ENCODE results near the gene CELF2.

CELF2 gene

GRCh38 chr10:11358011-11358410, 340.3 kb downstream of the CELF2 start:
- POLR2A ChIA-PET = no interaction called here
- CTCF ChIA-PET = no interaction called here
- H3K4me3 ChIP-seq (ENCODE audit: low read depth, low read length) = no peak overlapping the region
- H3K36me3 ChIP-seq (ENCODE audit: control insufficient read depth in 2 of 2, insufficient read depth in 1 of 2, low read length in 2 of 2) = no peaks in the 10 kb centered on the region
- TF ChIP-seq ZBTB17 (tag by site-specific recombination; IDR thresholded peaks at IDR 0.05) (no peak), PATZ1 (tag by site-specific recombination; IDR thresholded peaks at IDR 0.05) (no peak), ZNF114 (tag by site-specific recombination; IDR thresholded peaks at IDR 0.05) (no peak), ZNF341 (tag by site-specific recombination; IDR thresholded peaks at IDR 0.05; ENCODE audit: low read depth) (no peak), ZNF248 (tag by site-specific recombination; IDR thresholded peaks at IDR 0.05) (no peak), ZNF362 (tag by site-specific recombination; IDR thresholded peaks at IDR 0.05) (no peak)
- no peaks in the 10 kb centered on the region for H3K4me1 ChIP-seq (ENCODE audit: control insufficient read depth, insufficient read depth, low read length)
- no peaks in the 10 kb centered on the region for H3K9me3 ChIP-seq (ENCODE audit: control insufficient read depth, insufficient read depth, low read depth, low read length)
- H3K27ac ChIP-seq (ENCODE audit: extremely low read depth, low read depth, low read length) = no peak overlapping the region

GRCh38 chr10:11358923-11359575, 341.4 kb downstream of the CELF2 start:
- Histone ChIP-seq H3K27ac (ENCODE audit: extremely low read depth, low read depth, low read length) (no peak overlapping the region), H3K9me3 (ENCODE audit: control insufficient read depth, insufficient read depth, low read depth, low read length) (no peaks in the 10 kb centered on the region), H3K4me3 (ENCODE audit: low read depth, low read length) (no peak overlapping the region), H3K4me1 (ENCODE audit: control insufficient read depth, insufficient read depth, low read length) (no peaks in the 10 kb centered on the region), H3K36me3 (ENCODE audit: control insufficient read depth in 2 of 2, insufficient read depth in 1 of 2, low read length in 2 of 2) (no peaks in the 10 kb centered on the region)
- TF ChIP-seq ZBTB11 (tag by site-specific recombination; conservative IDR thresholded peaks at IDR 0.05; ENCODE audit: low read depth) (no peak), ZNF830 (tag by site-specific recombination; IDR thresholded peaks at IDR 0.05; ENCODE audit: low read depth) (no peak), SETDB1 (IDR thresholded peaks at IDR 0.05; ENCODE audit: insufficient read length, low read length) (peak; percentile 25), PRDM1 (tag by site-specific recombination; IDR thresholded peaks at IDR 0.05) (no peak), ZNF549 (tag by site-specific recombination; IDR thresholded peaks at IDR 0.05) (no peak), ZNF169 (tag by site-specific recombination; IDR thresholded peaks at IDR 0.05) (no peak), ZSCAN18 (tag by site-specific recombination; IDR thresholded peaks at IDR 0.05) (no peak), ZNF324 (tag by site-specific recombination; IDR thresholded peaks at IDR 0.05) (no peak), ZSCAN4 (tag by site-specific recombination; IDR thresholded peaks at IDR 0.05) (no peak), ZNF292 (tag by site-specific recombination; IDR thresholded peaks at IDR 0.05; ENCODE audit: borderline replicate concordance, low read depth) (no peak), TRIM28 (IDR thresholded peaks at IDR 0.05; ENCODE audit: borderline replicate concordance, low read length) (peak; percentile 90; the same call in 1 of the 2 replicates), ZNF266 (tag by site-specific recombination; IDR thresholded peaks at IDR 0.05; ENCODE audit: low read depth) (peak; percentile 68), ZNF645 (tag by site-specific recombination; IDR thresholded peaks at IDR 0.05) (no peak), ZNF311 (tag by site-specific recombination; IDR thresholded peaks at IDR 0.05; ENCODE audit: borderline replicate concordance) (no peak), ZNF114 (tag by site-specific recombination; IDR thresholded peaks at IDR 0.05) (no peak), ZNF558 (tag by site-specific recombination; IDR thresholded peaks at IDR 0.05) (no peak), ZIC2 (tag by site-specific recombination; IDR thresholded peaks at IDR 0.05) (0 out of 2 replicates have a peak, but pooled peaks have one; percentile 32)
- CTCF ChIA-PET = no interaction called here
- POLR2A ChIA-PET = no interaction called here
